ENCODE data around the gene HOXA5.

DNA sequence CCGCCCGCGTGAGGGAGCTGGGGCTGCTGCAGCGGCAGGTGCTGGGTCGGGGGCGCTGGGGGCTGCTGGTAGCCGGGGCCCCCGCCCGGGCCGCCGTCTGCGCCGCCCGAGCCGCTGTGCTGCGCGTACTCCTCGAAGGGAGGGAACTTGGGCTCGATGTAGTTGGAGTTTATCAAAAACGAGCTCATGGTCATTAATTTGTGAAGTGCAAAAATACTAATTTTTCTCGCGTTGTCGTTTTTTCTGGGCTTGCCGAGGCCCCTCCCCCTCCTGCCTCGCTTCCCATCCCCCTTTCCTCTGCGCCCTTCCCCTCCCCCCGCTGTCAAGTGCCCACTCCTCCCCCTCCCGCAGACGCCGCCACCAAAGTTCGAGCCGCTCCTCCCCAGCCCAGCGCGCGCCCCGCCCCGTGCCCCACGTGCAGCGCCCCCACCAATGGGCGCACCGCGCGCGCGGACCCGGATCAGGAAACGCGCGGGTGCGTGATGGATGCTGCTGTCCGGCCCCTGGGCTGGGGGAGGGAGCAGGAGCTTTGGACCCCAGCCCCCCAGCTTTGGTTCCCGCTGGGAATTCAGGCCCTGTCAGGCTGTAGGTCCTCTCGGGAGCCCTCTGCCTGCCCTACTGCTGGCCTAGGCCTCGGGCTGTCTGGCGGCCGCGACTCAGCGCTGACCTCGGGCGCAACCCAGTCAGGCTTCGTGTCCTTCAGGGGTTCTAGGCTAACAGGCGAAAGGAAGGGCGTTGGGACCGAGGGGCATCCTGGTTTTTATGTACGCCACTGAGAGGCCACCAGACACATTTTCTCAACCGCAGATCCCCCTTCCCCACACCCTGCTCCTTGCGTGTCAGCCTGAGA lies 12.7 kb downstream of the HOXA5 start, which contains the start of gene HOXA4:
- TF ChIP-seq, protein P1, sequence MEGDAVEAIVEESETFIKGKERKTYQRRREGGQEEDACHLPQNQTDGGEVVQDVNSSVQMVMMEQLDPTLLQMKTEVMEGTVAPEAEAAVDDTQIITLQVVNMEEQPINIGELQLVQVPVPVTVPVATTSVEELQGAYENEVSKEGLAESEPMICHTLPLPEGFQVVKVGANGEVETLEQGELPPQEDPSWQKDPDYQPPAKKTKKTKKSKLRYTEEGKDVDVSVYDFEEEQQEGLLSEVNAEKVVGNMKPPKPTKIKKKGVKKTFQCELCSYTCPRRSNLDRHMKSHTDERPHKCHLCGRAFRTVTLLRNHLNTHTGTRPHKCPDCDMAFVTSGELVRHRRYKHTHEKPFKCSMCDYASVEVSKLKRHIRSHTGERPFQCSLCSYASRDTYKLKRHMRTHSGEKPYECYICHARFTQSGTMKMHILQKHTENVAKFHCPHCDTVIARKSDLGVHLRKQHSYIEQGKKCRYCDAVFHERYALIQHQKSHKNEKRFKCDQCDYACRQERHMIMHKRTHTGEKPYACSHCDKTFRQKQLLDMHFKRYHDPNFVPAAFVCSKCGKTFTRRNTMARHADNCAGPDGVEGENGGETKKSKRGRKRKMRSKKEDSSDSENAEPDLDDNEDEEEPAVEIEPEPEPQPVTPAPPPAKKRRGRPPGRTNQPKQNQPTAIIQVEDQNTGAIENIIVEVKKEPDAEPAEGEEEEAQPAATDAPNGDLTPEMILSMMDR (IDR thresholded peaks at IDR 0.05 in 2 of 3, conservative IDR thresholded peaks at IDR 0.05 in 1 of 3; ENCODE audit: borderline replicate concordance in 1 of 3, insufficient read depth in 1 of 3, low read depth in 2 of 3, low read length in 2 of 3) = no peak
- TF ChIP-seq EZH2 (IDR thresholded peaks at IDR 0.05) (no peak), YY1 (IDR thresholded peaks at IDR 0.05; ENCODE audit: extremely low read depth, insufficient replicate concordance, low read depth, low read length) (peak; percentile 43), POLR2A (IDR thresholded peaks at IDR 0.05; ENCODE audit: borderline replicate concordance, extremely low read depth, insufficient read depth, insufficient read length) (peak; percentile 63), RAD21 (IDR thresholded peaks at IDR 0.05; ENCODE audit: low read depth) (no peak), POLR2AphosphoS5 (IDR thresholded peaks at IDR 0.05; ENCODE audit: low read depth, low read length) (peak; percentile 58; the same call in 1 of the 2 replicates), REST (IDR thresholded peaks at IDR 0.05; ENCODE audit: low read depth) (no peak)
